22Rv1 (cell line): ENCODE data around the gene COPS8.

Source experiments
- H3K27ac ChIP-seq: fragments of 450-650 bp; 2 replicates; pipeline ENCODE4 v1.5.1; 2017
- ZFX ChIP-seq: fragments of 450-650 bp; IDR thresholded peaks from 2 replicates; pipeline ENCODE4 v1.6.1; 2017; ENCODE audit warnings: antibody characterized with exemption, borderline replicate concordance
- TF ChIP-seq, protein P1 (sequence below): fragments of 450-650 bp; IDR thresholded peaks from 2 replicates; pipeline ENCODE4 v1.5.1; 2017; ENCODE audit warnings: mild to moderate bottlenecking

The COPS8 gene

GRCh38 chr2:237126519-237127174 is 41.0 kb downstream of the COPS8 start:
- no peak overlapping the region for H3K27ac ChIP-seq

GRCh38 chr2:237128026-237128703 is 42.5 kb downstream of the COPS8 start:
- TF ChIP-seq, protein P1, sequence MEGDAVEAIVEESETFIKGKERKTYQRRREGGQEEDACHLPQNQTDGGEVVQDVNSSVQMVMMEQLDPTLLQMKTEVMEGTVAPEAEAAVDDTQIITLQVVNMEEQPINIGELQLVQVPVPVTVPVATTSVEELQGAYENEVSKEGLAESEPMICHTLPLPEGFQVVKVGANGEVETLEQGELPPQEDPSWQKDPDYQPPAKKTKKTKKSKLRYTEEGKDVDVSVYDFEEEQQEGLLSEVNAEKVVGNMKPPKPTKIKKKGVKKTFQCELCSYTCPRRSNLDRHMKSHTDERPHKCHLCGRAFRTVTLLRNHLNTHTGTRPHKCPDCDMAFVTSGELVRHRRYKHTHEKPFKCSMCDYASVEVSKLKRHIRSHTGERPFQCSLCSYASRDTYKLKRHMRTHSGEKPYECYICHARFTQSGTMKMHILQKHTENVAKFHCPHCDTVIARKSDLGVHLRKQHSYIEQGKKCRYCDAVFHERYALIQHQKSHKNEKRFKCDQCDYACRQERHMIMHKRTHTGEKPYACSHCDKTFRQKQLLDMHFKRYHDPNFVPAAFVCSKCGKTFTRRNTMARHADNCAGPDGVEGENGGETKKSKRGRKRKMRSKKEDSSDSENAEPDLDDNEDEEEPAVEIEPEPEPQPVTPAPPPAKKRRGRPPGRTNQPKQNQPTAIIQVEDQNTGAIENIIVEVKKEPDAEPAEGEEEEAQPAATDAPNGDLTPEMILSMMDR, result no peak
- TF ChIP-seq ZFX, result no peak
- no peak overlapping the region for H3K27ac ChIP-seq

More at GRCh38 chr2:237126519-237127174, 41.0 kb downstream of the COPS8 start:
- TF ChIP-seq, protein P1, result no peak
- TF ChIP-seq ZFX, result no peak

GRCh38 chr2:237128845-237129592 is 43.3 kb downstream of the COPS8 start:
- no peak overlapping the region for H3K27ac ChIP-seq
- no peak for TF ChIP-seq ZFX
- TF ChIP-seq, protein P1, result no peak

- H3K27ac ChIP-seq, result no peak overlapping the region
- TF ChIP-seq, protein P1, result no peak
- TF ChIP-seq ZFX, result no peak
Observed at GRCh38 chr2:237129625-237130263, 44.1 kb downstream of the COPS8 start.

DNA sequence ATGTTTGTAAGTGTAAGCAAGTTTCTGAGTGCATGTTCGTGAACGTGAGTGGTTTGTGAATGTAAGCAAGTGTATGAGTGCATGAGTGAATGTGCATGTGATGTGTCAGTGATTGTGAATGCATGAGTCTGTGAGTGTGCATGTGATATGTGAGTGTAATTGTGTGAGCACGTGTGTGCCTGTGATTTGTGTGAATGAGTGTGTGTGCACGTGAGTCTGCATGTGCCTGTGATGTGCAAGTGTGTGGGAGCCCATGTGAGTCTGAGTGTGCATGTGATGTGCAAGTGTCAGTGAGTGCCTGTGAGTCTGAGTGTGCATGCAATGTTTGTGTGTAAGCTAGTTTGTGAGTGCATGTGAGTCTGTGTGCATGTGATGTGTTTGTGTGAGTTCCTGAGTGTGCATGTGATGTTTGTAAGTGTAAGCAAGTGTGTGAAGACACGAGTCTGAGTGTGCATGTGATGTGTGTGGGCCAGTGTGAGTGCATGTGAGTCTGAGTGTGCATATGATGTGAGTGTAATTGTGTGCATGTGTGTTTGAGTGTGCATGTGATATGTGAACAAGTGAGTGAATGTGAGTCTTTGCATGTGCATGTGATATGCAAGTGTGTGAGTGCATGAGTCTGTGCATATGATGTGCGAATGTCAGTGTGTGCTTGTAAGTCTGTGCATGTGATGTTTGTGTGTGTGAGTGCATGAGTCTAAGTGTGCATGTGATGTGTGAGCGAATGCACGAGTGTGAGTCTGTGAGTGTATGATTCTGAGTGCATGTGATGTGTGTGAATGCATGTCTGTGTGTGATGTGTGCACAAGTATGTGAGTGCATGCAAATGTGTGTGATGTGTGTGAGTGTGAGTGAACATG is 45.1 kb downstream of the COPS8 start:
- TF ChIP-seq ZFX, result no peak
- TF ChIP-seq, protein P1, result no peak
- no peak overlapping the region for H3K27ac ChIP-seq

DNA sequence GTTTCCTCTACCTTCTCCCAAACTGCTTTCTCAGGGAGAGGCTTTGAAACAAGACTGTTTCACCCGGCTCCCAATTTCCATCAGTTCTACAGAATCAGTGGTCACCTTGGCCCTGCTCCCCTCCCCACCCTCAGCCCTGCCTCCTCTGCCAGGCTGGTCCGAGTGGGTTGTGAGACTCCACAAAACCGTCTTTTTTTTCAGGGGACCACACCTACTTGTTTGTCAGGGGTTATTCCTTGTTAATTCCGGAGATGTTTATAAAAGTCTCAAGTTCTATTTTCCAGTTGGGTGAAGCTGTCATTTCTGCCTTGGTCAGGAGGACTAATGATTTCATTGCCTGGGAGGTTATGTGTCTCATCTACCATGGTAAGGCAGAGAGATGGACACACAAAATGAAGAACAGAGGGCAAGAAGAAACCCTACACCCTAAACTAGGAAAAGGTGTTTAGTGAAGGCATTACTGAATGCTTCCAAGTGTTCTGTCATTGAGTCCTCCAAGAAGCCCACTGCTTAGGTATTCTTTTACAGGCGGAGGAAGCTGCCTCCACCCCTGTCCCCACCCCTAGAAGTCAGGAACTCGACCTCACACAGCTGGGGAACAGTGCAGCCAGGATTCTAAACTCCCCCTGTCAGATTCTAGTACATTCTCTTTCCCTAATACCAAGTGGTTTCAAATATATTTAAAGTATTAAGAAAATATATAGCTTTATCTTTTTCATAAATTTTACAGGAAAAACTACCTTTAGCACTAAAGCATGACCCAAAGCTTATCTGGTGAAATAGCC is 46.3 kb downstream of the COPS8 start:
- no peak overlapping the region for H3K27ac ChIP-seq
- TF ChIP-seq ZFX, result no peak
- TF ChIP-seq, protein P1, result no peak
